MM.1S (cell line): ENCODE measurements around the gene WFIKKN2.

Experiments
- CTCF ChIP-seq: fragments of 300-600 bp; sonication (generic); IDR thresholded peaks from 2 replicates; pipeline ENCODE4 v1.5.1; 2016; ENCODE audit warnings: antibody characterized with exemption, low read length, mixed read lengths
- EZH2 ChIP-seq: fragments of 300-600 bp; sonication (generic); optimal IDR thresholded peaks from 2 replicates; pipeline ENCODE3; 2017; ENCODE audit warnings: low read depth, mild to moderate bottlenecking, antibody characterized with exemption, low read length, mixed read lengths
- EZH2phosphoT487 ChIP-seq: fragments of 300-600 bp; sonication (generic); IDR thresholded peaks from 2 replicates; pipeline ENCODE4 v1.6.1; 2018; ENCODE audit warnings: antibody characterized with exemption, low read length

- TF ChIP-seq CTCF (no peak), EZH2 (no peak), EZH2phosphoT487 (no peak)
Measured at GRCh38 chr17:50879086-50879485, 43.7 kb downstream of the WFIKKN2 start.
